PC-9 (cell line): Measurements from ENCODE around the gene LRFN2.

ENCODE experiments used
- EZH2 ChIP-seq: fragments of 200-600 bp; sonication (generic); IDR thresholded peaks from 2 replicates; pipeline ENCODE4 v1.8.0; 2017; ENCODE audit warnings: antibody characterized with exemption, low read depth
- TF ChIP-seq, protein P1 (sequence below): fragments of 200-600 bp; sonication (generic); conservative IDR thresholded peaks from 2 replicates; pipeline ENCODE4 v1.6.1; 2017; ENCODE audit warnings: mixed run types, antibody characterized with exemption, mild to moderate bottlenecking, moderate library complexity

DNA sequence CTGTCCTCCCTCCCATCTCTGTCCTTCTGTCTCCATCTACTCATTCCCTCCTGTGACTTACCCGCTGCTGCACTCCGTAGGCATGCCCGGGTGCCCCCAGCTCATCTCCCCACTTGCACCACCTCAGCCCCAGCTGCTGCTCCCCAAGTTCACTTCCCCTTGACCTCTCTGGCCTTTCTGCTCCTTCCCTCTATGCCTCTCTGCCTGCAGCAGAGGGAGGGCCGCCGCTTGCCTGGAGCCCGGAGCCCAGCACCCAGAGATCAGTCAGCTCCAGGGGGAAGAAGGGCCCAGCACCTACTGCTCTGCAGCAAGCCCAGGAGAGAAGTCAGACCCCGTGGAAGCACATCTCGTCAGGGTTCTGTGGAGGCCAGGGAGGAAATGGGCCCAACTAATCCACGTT lies 97.4 kb downstream of the LRFN2 start:
- TF ChIP-seq, protein P1, sequence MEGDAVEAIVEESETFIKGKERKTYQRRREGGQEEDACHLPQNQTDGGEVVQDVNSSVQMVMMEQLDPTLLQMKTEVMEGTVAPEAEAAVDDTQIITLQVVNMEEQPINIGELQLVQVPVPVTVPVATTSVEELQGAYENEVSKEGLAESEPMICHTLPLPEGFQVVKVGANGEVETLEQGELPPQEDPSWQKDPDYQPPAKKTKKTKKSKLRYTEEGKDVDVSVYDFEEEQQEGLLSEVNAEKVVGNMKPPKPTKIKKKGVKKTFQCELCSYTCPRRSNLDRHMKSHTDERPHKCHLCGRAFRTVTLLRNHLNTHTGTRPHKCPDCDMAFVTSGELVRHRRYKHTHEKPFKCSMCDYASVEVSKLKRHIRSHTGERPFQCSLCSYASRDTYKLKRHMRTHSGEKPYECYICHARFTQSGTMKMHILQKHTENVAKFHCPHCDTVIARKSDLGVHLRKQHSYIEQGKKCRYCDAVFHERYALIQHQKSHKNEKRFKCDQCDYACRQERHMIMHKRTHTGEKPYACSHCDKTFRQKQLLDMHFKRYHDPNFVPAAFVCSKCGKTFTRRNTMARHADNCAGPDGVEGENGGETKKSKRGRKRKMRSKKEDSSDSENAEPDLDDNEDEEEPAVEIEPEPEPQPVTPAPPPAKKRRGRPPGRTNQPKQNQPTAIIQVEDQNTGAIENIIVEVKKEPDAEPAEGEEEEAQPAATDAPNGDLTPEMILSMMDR = no peak
- no peak for TF ChIP-seq EZH2
